WTC11 (cell line): Measurements from ENCODE around the gene TMEM140. TPM values are rescaled to one million over a fixed set of nuclear protein-coding genes. Genes with fewer than 3 reads are reported as not detected.
"Not testable (repeated sequence)": the region's sequence is repeated elsewhere in the genome, so short reads cannot be mapped to it uniquely, and the experiment has no call there.

Experiments
- ATAC-seq: fragments of 200-7000 bp; cut with Tn5 transposase; 2 replicates; pipeline ENCODE4 v1.10.0; 2021; ENCODE audit warnings: mild to moderate bottlenecking, moderate library complexity
- CTCF ChIA-PET: fragments of 300-600 bp; sonication (Branson Sonifier 250); formaldehyde crosslinking; loops from one replicate; lab custom pipeline; 2021; ENCODE audit warnings: antibody characterized with exemption; lab: Charles Lee
- POLR2A ChIA-PET: fragments of 350-600 bp; sonication (Branson Sonifier 250); formaldehyde crosslinking; loops from one replicate; lab custom pipeline; 2021; ENCODE audit warnings: antibody characterized with exemption; lab: Charles Lee
- DNase-seq: peaks from one replicate; pipeline ENCODE4 v3.0.0; 2021; ENCODE audit warnings: low spot score
- H3K27ac Mint-ChIP-seq: 2 replicates; pipeline ENCODE4 v1.8.0; 2021; ENCODE audit warnings: mixed read lengths
- H3K27me3 Mint-ChIP-seq: 2 replicates; pipeline ENCODE4 v1.8.0; 2021; ENCODE audit warnings: low read depth, mild to moderate bottlenecking, moderate library complexity, mixed read lengths
- H3K36me3 Mint-ChIP-seq: 2 replicates; pipeline ENCODE4 v1.8.0; 2021; ENCODE audit warnings: mixed read lengths
- H3K4me1 Mint-ChIP-seq: 2 replicates; pipeline ENCODE4 v1.8.0; 2022; ENCODE audit warnings: mixed read lengths
- H3K4me3 Mint-ChIP-seq: 2 replicates; pipeline ENCODE4 v1.8.0; 2021; ENCODE audit warnings: mild to moderate bottlenecking, moderate library complexity, mixed read lengths
- H3K9me3 Mint-ChIP-seq: 2 replicates; pipeline ENCODE4 v1.8.0; 2021; ENCODE audit warnings: mixed read lengths
- CREB1 ChIP-seq: sonication (generic); formaldehyde crosslinking; IDR thresholded peaks from 2 replicates; pipeline ENCODE4 v1.8.0; 2023; ENCODE audit warnings: mild to moderate bottlenecking, missing genetic modification reagents
- FOXK1 ChIP-seq: sonication (generic); formaldehyde crosslinking; IDR thresholded peaks from 2 replicates; pipeline ENCODE4 v1.8.0; 2022; ENCODE audit warnings: mild to moderate bottlenecking, moderate library complexity, missing genetic modification reagents
- FOXP1 ChIP-seq: sonication (generic); formaldehyde crosslinking; IDR thresholded peaks from 2 replicates; pipeline ENCODE4 v1.8.0; 2022; ENCODE audit warnings: missing genetic modification reagents, mild to moderate bottlenecking, moderate library complexity, borderline replicate concordance
- HMGA2 ChIP-seq: fragments of 250-450 bp; sonication (Bioruptor Pico); IDR thresholded peaks from 2 replicates; pipeline ENCODE4 v1.4.0; 2021; ENCODE audit warnings: mild to moderate bottlenecking, moderate library complexity
- JUN ChIP-seq: sonication (generic); formaldehyde crosslinking; IDR thresholded peaks from 2 replicates; pipeline ENCODE4 v1.8.0; 2023; ENCODE audit warnings: mild to moderate bottlenecking, missing genetic modification reagents
- KAT7 ChIP-seq: sonication (generic); formaldehyde crosslinking; IDR thresholded peaks from 2 replicates; pipeline ENCODE4 v1.8.1; 2023; ENCODE audit warnings: missing genetic modification reagents, mild to moderate bottlenecking, borderline replicate concordance
- MXD4 ChIP-seq: fragments of 250-450 bp; sonication (Bioruptor Pico); IDR thresholded peaks from 2 replicates; pipeline ENCODE4 v1.8.0; 2021; ENCODE audit warnings: mild to moderate bottlenecking, moderate library complexity, borderline replicate concordance
- PRRX2 ChIP-seq: fragments of 250-450 bp; sonication (Bioruptor Pico); IDR thresholded peaks from 2 replicates; pipeline ENCODE4 v1.8.0; 2021; ENCODE audit warnings: mild to moderate bottlenecking
- RELA ChIP-seq: sonication (generic); formaldehyde crosslinking; IDR thresholded peaks from 2 replicates; pipeline ENCODE4 v1.8.1; 2022; ENCODE audit warnings: missing genetic modification reagents, mild to moderate bottlenecking, borderline replicate concordance
- TCF7 ChIP-seq: sonication (generic); formaldehyde crosslinking; IDR thresholded peaks from 2 replicates; pipeline ENCODE4 v1.8.0; 2022; ENCODE audit warnings: mild to moderate bottlenecking, low read depth, missing genetic modification reagents, moderate library complexity
- ZBTB21 ChIP-seq: sonication (generic); formaldehyde crosslinking; IDR thresholded peaks from 2 replicates; pipeline ENCODE4 v1.8.1; 2023; ENCODE audit warnings: mild to moderate bottlenecking, missing genetic modification reagents, borderline replicate concordance
- ZNF138 ChIP-seq: sonication (generic); formaldehyde crosslinking; conservative IDR thresholded peaks from 2 replicates; pipeline ENCODE4 v1.8.1; 2022; ENCODE audit warnings: mild to moderate bottlenecking, moderate library complexity, missing genetic modification reagents
- ZNF423 ChIP-seq: fragments of 250-450 bp; sonication (Bioruptor Pico); IDR thresholded peaks from 2 replicates; pipeline ENCODE4 v2.1.2; 2022; ENCODE audit warnings: mild to moderate bottlenecking, moderate library complexity
- total RNA-seq: library from RNA; stranded (reverse); gene quantifications from 3 replicates; pipeline ENCODE4 v1.2.3, GENCODE V29; 2021
- TF ChIP-seq, protein P1 (sequence below): sonication (generic); formaldehyde crosslinking; IDR thresholded peaks from 2 replicates; pipeline ENCODE4 v1.8.0; 2022; ENCODE audit warnings: mild to moderate bottlenecking, missing genetic modification reagents
- TF ChIP-seq, protein P2 (sequence below): sonication (generic); formaldehyde crosslinking; IDR thresholded peaks from 2 replicates; pipeline ENCODE4 v1.8.1; 2022; ENCODE audit warnings: mild to moderate bottlenecking, moderate library complexity, missing genetic modification reagents
- TF ChIP-seq, protein P3 (sequence below): sonication (generic); formaldehyde crosslinking; IDR thresholded peaks from 2 replicates; pipeline ENCODE4 v1.8.0; 2023; ENCODE audit warnings: missing genetic modification reagents, mild to moderate bottlenecking, borderline replicate concordance

Gene TMEM140
- total RNA-seq, 1 experiment from 2014 or later, result not detected

DNA sequence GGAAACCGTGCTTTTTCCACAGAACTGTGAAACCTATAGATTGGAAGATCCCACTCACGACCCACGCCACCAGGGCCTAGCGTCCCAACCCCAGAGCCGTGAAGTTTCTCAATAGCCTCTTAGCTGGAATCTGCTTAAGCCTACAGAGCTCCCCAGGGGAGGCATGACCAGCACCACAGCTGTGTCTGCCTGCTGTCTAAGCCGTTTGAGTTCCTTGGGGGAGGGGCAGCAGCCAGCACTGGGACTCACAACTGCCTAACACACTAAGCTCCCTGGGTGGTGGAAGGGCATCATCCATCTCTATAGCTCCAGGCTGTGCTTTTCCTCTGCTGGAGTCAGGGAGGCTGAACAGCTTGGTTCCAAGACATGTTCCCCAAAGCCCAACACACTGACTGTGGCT lies 26.0 kb upstream of the TMEM140 start:
- peaks cover 37% of the 10 kb centered on the region for H3K9me3 Mint-ChIP-seq
- peaks cover 18% of the 10 kb centered on the region for H3K36me3 Mint-ChIP-seq
- ChIA-PET CTCF (no interaction called here), POLR2A (no interaction called here)
- DNase-seq (no peak), ATAC-seq (no peak; the same call in 1 of the 2 replicates)
- peaks cover 6% of the 10 kb centered on the region for H3K27me3 Mint-ChIP-seq
- peaks cover 5% of the 10 kb centered on the region; the same call in 1 of the 2 replicates for H3K4me1 Mint-ChIP-seq
- TF ChIP-seq ZNF423 (CRISPR knock-in tag) (peak; percentile 37; the same call in 1 of the 2 replicates), MXD4 (CRISPR knock-in tag) (no peak), HMGA2 (no peak)
- H3K27ac Mint-ChIP-seq, result no peak overlapping the region
- no peak overlapping the region for H3K4me3 Mint-ChIP-seq

DNA sequence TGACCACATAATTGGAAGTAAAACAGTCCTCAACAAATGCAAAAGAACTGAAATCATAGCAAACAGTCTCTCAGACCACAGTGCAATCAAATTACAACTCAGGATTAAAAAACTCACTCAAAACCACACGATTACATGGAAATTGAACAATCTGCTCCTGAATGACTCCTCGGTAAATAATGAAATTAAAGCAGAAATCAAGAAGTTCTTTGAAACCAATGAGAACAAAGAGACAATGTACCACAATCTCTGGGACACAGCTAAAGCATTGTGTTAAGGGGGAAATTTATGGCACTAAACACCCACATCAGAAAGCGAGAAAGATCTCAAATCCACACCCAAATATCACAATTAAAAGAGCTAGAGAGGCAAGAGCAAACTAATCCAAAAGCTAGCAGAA lies 23.2 kb upstream of the TMEM140 start:
- Mint-ChIP-seq H3K36me3 (peaks cover 15% of the 10 kb centered on the region), H3K9me3 (peaks cover 34% of the 10 kb centered on the region)
- H3K4me1 Mint-ChIP-seq, H3K27ac Mint-ChIP-seq, DNase-seq, POLR2A ChIA-PET, H3K27me3 Mint-ChIP-seq, ATAC-seq, H3K4me3 Mint-ChIP-seq: not testable (repeated sequence)
- CTCF ChIA-PET, result interaction anchor here (0.7 kb wide), 1 partner anchor 430 kb away, joined by 3 read pairs; no protein-coding TSS in a partner anchor

DNA sequence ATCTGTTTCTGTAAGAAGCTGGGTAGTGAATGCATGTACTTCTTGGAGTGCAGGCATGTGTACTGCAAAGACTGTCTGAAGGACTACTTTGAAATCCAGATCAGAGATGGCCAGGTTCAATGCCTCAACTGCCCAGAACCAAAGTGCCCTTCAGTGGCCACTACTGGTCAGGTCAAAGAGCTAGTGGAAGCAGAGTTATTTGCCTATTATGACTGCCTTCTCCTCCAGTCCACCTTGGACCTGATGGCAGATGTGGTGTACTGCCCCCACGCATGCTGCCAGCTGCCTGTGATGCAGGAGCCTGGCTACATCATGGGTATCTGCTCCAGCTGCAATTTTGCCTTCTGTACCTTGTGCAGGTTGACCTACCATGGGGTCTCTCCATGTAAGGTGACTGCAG lies 18.9 kb upstream of the TMEM140 start:
- TF ChIP-seq, protein P1, sequence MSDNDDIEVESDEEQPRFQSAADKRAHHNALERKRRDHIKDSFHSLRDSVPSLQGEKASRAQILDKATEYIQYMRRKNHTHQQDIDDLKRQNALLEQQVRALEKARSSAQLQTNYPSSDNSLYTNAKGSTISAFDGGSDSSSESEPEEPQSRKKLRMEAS (CRISPR knock-in tag), result no peak
- no peak for TF ChIP-seq ZNF138
- Mint-ChIP-seq H3K4me1 (no peaks in the 10 kb centered on the region), H3K36me3 (no peaks in the 10 kb centered on the region), H3K4me3 (no peak overlapping the region), H3K27me3 (peaks cover 10% of the 10 kb centered on the region), H3K9me3 (peaks cover 16% of the 10 kb centered on the region), H3K27ac (no peak overlapping the region)
- ChIA-PET POLR2A (no interaction called here), CTCF (no interaction called here)
- no peak for DNase-seq
- no peak for ATAC-seq

DNA sequence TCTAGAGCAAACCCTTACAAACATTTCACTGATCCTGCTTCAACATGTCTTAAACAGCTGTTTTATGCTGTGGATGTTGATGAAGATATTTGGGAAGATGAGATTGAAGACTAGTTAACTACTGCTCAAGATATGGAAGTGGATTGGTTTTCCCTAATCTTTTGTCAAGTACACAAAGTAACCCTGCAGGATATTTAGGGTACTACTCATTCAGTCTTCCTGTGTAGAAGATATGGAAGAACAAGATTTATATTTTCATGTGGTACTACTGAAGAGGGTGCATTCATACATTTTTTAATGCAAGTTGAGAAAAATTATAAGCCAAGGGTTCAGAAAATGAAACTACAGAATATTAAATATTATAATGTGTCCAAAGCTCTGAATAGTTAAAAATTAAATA lies 18.3 kb upstream of the TMEM140 start:
- POLR2A ChIA-PET, result no interaction called here
- DNase-seq (no peak), ATAC-seq (no peak; the same call in 1 of the 2 replicates)
- Mint-ChIP-seq H3K36me3 (no peaks in the 10 kb centered on the region), H3K27ac (no peak overlapping the region), H3K4me1 (no peaks in the 10 kb centered on the region), H3K27me3 (peaks cover 7% of the 10 kb centered on the region), H3K4me3 (no peak overlapping the region), H3K9me3 (peaks cover 14% of the 10 kb centered on the region)
- CTCF ChIA-PET, result no interaction called here
- TF ChIP-seq TCF7 (no peak), PRRX2 (no peak), JUN (CRISPR knock-in tag) (no peak), KAT7 (CRISPR knock-in tag) (no peak), FOXK1 (CRISPR knock-in tag) (no peak), ZBTB21 (no peak), FOXP1 (CRISPR knock-in tag) (no peak), RELA (CRISPR knock-in tag) (no peak), HMGA2 (no peak), CREB1 (CRISPR knock-in tag) (no peak)
- TF ChIP-seq, protein P2, sequence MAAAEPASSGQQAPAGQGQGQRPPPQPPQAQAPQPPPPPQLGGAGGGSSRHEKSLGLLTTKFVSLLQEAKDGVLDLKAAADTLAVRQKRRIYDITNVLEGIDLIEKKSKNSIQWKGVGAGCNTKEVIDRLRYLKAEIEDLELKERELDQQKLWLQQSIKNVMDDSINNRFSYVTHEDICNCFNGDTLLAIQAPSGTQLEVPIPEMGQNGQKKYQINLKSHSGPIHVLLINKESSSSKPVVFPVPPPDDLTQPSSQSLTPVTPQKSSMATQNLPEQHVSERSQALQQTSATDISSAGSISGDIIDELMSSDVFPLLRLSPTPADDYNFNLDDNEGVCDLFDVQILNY (CRISPR knock-in tag), result no peak
- TF ChIP-seq, protein P3, sequence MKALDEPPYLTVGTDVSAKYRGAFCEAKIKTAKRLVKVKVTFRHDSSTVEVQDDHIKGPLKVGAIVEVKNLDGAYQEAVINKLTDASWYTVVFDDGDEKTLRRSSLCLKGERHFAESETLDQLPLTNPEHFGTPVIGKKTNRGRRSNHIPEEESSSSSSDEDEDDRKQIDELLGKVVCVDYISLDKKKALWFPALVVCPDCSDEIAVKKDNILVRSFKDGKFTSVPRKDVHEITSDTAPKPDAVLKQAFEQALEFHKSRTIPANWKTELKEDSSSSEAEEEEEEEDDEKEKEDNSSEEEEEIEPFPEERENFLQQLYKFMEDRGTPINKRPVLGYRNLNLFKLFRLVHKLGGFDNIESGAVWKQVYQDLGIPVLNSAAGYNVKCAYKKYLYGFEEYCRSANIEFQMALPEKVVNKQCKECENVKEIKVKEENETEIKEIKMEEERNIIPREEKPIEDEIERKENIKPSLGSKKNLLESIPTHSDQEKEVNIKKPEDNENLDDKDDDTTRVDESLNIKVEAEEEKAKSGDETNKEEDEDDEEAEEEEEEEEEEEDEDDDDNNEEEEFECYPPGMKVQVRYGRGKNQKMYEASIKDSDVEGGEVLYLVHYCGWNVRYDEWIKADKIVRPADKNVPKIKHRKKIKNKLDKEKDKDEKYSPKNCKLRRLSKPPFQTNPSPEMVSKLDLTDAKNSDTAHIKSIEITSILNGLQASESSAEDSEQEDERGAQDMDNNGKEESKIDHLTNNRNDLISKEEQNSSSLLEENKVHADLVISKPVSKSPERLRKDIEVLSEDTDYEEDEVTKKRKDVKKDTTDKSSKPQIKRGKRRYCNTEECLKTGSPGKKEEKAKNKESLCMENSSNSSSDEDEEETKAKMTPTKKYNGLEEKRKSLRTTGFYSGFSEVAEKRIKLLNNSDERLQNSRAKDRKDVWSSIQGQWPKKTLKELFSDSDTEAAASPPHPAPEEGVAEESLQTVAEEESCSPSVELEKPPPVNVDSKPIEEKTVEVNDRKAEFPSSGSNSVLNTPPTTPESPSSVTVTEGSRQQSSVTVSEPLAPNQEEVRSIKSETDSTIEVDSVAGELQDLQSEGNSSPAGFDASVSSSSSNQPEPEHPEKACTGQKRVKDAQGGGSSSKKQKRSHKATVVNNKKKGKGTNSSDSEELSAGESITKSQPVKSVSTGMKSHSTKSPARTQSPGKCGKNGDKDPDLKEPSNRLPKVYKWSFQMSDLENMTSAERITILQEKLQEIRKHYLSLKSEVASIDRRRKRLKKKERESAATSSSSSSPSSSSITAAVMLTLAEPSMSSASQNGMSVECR (CRISPR knock-in tag), result no peak
